ENCODE results near the gene PHRF1. TPM values are rescaled to one million over a fixed set of nuclear protein-coding genes. Genes with fewer than 3 reads are reported as not detected.
"Not testable (repeated sequence)": the region's sequence is repeated elsewhere in the genome, so short reads cannot be mapped to it uniquely, and the experiment has no call there.

Gene PHRF1
- total and polyA plus RNA-seq, 4 experiments from 2014 or later = 0.93 to 54.5 (median 33.1) TPM

- H3K4me3 ChIP-seq (ENCODE audit: low read length in 2 of 2); H3K9me3 Mint-ChIP-seq; H3K36me3 ChIP-seq (ENCODE audit: insufficient read depth, low read length); CTCF ChIA-PET (ENCODE audit: partially characterized antibody); intact Hi-C loops (cut with micrococcal nuclease); H3K27ac ChIP-seq (ENCODE audit: low read depth, low read length); H3K27me3 ChIP-seq (ENCODE audit: insufficient read depth, low read length); POLR2A ChIA-PET (ENCODE audit: partially characterized antibody); H3K4me3 Mint-ChIP-seq; H3K27ac Mint-ChIP-seq; H3K27me3 Mint-ChIP-seq; H3K9me3 ChIP-seq (ENCODE audit: control insufficient read depth in 1 of 2, low read length in 2 of 2); H3K4me1 Mint-ChIP-seq; H3K4me1 ChIP-seq (ENCODE audit: insufficient read depth, low read length); DNase-seq: not testable (repeated sequence)
- H3K36me3 Mint-ChIP-seq = peaks cover 10 to 15% of the 10 kb centered on the region in 2 donors
These were observed 76.9 kb downstream of the PHRF1 start for GRCh38 chr11:653136-653535.

DNA sequence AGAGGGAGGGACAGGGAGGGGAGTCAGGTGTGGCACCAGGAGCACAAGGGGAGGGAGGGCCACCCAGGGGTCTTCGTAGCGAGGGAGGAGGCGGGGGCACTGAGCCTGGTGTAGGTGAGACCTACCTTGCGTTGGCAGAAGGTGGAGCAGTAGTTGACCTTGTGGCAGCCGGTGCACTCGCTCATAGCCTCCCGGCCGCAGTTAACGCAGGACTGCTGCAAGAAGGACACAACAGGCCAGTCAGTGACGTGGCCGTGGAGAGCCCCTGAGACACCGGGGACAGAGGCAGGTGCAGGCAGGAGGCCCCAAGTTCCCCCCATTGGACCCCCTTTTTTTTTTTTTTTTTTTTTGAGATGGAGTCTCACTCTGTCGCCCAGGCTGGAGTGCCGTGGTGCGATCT lies 77.6 kb downstream of the PHRF1 start:
- POLR2A ChIA-PET (ENCODE audit: partially characterized antibody) = no interaction called here
- H3K36me3 ChIP-seq (ENCODE audit: insufficient read depth, low read length) = no peaks in the 10 kb centered on the region
- intact Hi-C loops (cut with micrococcal nuclease) = no loop called here

GRCh38 chr11:654444-654843 lies 78.2 kb downstream of the PHRF1 start:
- intact Hi-C loops (cut with micrococcal nuclease); CTCF ChIA-PET (ENCODE audit: partially characterized antibody); H3K4me1 ChIP-seq (ENCODE audit: insufficient read depth, low read length); H3K27me3 Mint-ChIP-seq; POLR2A ChIA-PET (ENCODE audit: partially characterized antibody); H3K9me3 Mint-ChIP-seq; H3K4me3 Mint-ChIP-seq; H3K9me3 ChIP-seq (ENCODE audit: control insufficient read depth in 1 of 2, low read length in 2 of 2); H3K36me3 ChIP-seq (ENCODE audit: insufficient read depth, low read length); H3K27ac Mint-ChIP-seq; H3K27me3 ChIP-seq (ENCODE audit: insufficient read depth, low read length); H3K27ac ChIP-seq (ENCODE audit: low read depth, low read length); H3K4me1 Mint-ChIP-seq; DNase-seq; H3K4me3 ChIP-seq (ENCODE audit: low read length in 2 of 2): not testable (repeated sequence)
- peaks cover 12 to 15% of the 10 kb centered on the region in 2 donors for H3K36me3 Mint-ChIP-seq

More for the DNA sequence above, 77.6 kb downstream of the PHRF1 start:
- H3K4me3 ChIP-seq (ENCODE audit: low read length in 2 of 2) = no peak overlapping the region
- no peak overlapping the region for H3K27ac ChIP-seq (ENCODE audit: low read depth, low read length)
- Mint-ChIP-seq H3K27ac (no peak overlapping the region), H3K4me1 (peaks cover 0 to 1% (median 0%) of the 10 kb centered on the region in 4 donors), H3K27me3 (no peaks in the 10 kb centered on the region), H3K36me3 (peaks cover 10 to 15% of the 10 kb centered on the region in 2 donors), H3K4me3 (no peak overlapping the region), H3K9me3 (no peaks in the 10 kb centered on the region)
- DNase-seq = no peak
- CTCF ChIA-PET (ENCODE audit: partially characterized antibody) = no interaction called here
- no peaks in the 10 kb centered on the region for H3K9me3 ChIP-seq (ENCODE audit: control insufficient read depth in 1 of 2, low read length in 2 of 2)
- H3K4me1 ChIP-seq (ENCODE audit: insufficient read depth, low read length) = no peaks in the 10 kb centered on the region
- no peaks in the 10 kb centered on the region for H3K27me3 ChIP-seq (ENCODE audit: insufficient read depth, low read length)

GRCh38 chr11:655036-655726 lies 78.9 kb downstream of the PHRF1 start:
- Mint-ChIP-seq H3K27ac (no peak overlapping the region), H3K9me3 (no peaks in the 10 kb centered on the region), H3K36me3 (peaks cover 15 to 17% of the 10 kb centered on the region in 2 donors), H3K27me3 (no peaks in the 10 kb centered on the region), H3K4me1 (peaks cover 0 to 3% (median 0%) of the 10 kb centered on the region in 4 donors), H3K4me3 (no peak overlapping the region)
- no peaks in the 10 kb centered on the region for H3K36me3 ChIP-seq (ENCODE audit: insufficient read depth, low read length)
- H3K27ac ChIP-seq (ENCODE audit: low read depth, low read length) = no peak overlapping the region
- no peaks in the 10 kb centered on the region for H3K4me1 ChIP-seq (ENCODE audit: insufficient read depth, low read length)
- no peak for DNase-seq
- H3K4me3 ChIP-seq (ENCODE audit: low read length in 2 of 2) = no peak overlapping the region
- POLR2A ChIA-PET (ENCODE audit: partially characterized antibody) = interaction anchor here (1.3 kb wide), 1 partner anchor 92 kb away, joined by 4 read pairs; the partner anchor contains the start of gene TALDO1
- H3K9me3 ChIP-seq (ENCODE audit: control insufficient read depth in 1 of 2, low read length in 2 of 2) = no peaks in the 10 kb centered on the region
- intact Hi-C loops (cut with micrococcal nuclease) = no loop called here
- CTCF ChIA-PET (ENCODE audit: partially characterized antibody) = interaction anchor here (1.9 kb wide), 1 partner anchor 11 kb away, joined by 8 read pairs; no protein-coding TSS in a partner anchor
- H3K27me3 ChIP-seq (ENCODE audit: insufficient read depth, low read length) = no peaks in the 10 kb centered on the region

GRCh38 chr11:656426-656825 lies 80.2 kb downstream of the PHRF1 start:
- H3K4me3 ChIP-seq (ENCODE audit: low read length in 2 of 2) = no peak overlapping the region
- H3K27ac ChIP-seq (ENCODE audit: low read depth, low read length) = no peak overlapping the region
- intact Hi-C loops (cut with micrococcal nuclease) = no loop called here
- DNase-seq = no peak
- H3K27ac Mint-ChIP-seq = no peak overlapping the region
- CTCF ChIA-PET (ENCODE audit: partially characterized antibody) = interaction anchor here (1.3 to 1.9 kb wide), 2 partner anchors 10 to 15 kb away, joined by 3 to 8 read pairs; no protein-coding TSS in a partner anchor
- peaks cover 0 to 1% (median 0%) of the 10 kb centered on the region in 4 donors for H3K4me1 Mint-ChIP-seq
- peaks cover 13 to 16% of the 10 kb centered on the region in 2 donors for H3K36me3 Mint-ChIP-seq
- H3K4me3 Mint-ChIP-seq = no peak overlapping the region
- H3K9me3 ChIP-seq (ENCODE audit: control insufficient read depth in 1 of 2, low read length in 2 of 2) = no peaks in the 10 kb centered on the region
- H3K27me3 ChIP-seq (ENCODE audit: insufficient read depth, low read length) = no peaks in the 10 kb centered on the region
- no peaks in the 10 kb centered on the region for H3K9me3 Mint-ChIP-seq
- no peaks in the 10 kb centered on the region for H3K4me1 ChIP-seq (ENCODE audit: insufficient read depth, low read length)
- H3K27me3 Mint-ChIP-seq = no peaks in the 10 kb centered on the region
- peaks cover 4% of the 10 kb centered on the region for H3K36me3 ChIP-seq (ENCODE audit: insufficient read depth, low read length)
- POLR2A ChIA-PET (ENCODE audit: partially characterized antibody) = interaction anchor here (0.7 kb wide), 1 partner anchor 72 kb away, joined by 3 read pairs; no protein-coding TSS in a partner anchor

DNA sequence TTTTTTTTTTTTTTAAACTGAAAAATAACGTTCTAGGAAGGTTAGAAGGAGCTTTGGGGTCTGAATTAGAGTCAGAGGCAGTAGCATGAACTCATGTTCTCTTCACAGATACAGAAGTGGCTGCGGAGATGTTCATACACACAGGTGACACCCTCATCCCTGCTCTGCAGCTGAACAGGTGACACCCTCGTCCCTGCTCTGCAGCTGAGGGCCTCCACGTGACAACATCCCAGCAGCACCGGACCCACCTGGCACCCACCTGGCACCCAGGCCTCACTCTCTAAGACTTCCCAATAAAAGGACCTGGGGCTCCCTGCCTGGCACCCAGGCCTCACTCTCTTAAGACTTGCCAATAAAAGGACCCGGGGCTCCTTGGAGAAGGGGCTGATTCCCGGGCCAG lies 80.6 kb downstream of the PHRF1 start:
- Mint-ChIP-seq H3K9me3 (no peaks in the 10 kb centered on the region), H3K27me3 (no peaks in the 10 kb centered on the region), H3K4me1 (peaks cover 0 to 1% (median 0%) of the 10 kb centered on the region in 4 donors), H3K27ac (no peak overlapping the region), H3K36me3 (peaks cover 10 to 15% of the 10 kb centered on the region in 2 donors), H3K4me3 (no peak overlapping the region)
- no peaks in the 10 kb centered on the region for H3K9me3 ChIP-seq (ENCODE audit: control insufficient read depth in 1 of 2, low read length in 2 of 2)
- no peak overlapping the region for H3K4me3 ChIP-seq (ENCODE audit: low read length in 2 of 2)
- H3K27ac ChIP-seq (ENCODE audit: low read depth, low read length) = no peak overlapping the region
- H3K4me1 ChIP-seq (ENCODE audit: insufficient read depth, low read length) = no peaks in the 10 kb centered on the region
- ChIA-PET CTCF (ENCODE audit: partially characterized antibody) (interaction anchor here (1.3 to 1.9 kb wide), 2 partner anchors 9 to 15 kb away, joined by 3 to 8 read pairs; no protein-coding TSS in a partner anchor), POLR2A (ENCODE audit: partially characterized antibody) (no interaction called here)
- no peaks in the 10 kb centered on the region for H3K27me3 ChIP-seq (ENCODE audit: insufficient read depth, low read length)
- intact Hi-C loops (cut with micrococcal nuclease) = no loop called here
- peaks cover 4% of the 10 kb centered on the region for H3K36me3 ChIP-seq (ENCODE audit: insufficient read depth, low read length)
- DNase-seq = no peak

DNA sequence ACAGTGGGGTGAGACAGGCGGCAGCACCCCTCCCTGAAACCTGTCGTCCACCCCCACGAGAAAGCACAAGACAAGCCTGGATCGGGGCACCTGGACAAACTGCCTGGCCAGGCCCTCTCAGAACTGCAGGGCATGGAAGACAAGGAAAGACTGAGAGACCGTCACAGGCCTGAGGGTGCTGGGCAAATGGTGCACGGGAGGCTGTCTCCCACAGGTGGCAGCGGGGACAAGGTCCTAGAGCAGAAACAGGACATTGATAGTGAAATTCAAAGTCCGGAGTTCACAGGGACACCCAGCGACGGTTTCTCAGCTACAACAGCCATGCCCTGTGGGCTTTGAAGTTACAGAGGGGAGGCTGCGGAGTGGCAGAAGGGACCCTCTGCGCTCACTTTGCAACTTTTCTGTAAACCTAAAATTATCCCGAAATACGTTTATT lies 81.4 kb downstream of the PHRF1 start:
- ChIA-PET POLR2A (ENCODE audit: partially characterized antibody) (no interaction called here), CTCF (ENCODE audit: partially characterized antibody) (no interaction called here)
- DNase-seq = no peak
- H3K4me1 Mint-ChIP-seq = peaks cover 0 to 2% (median under 1%) of the 10 kb centered on the region in 4 donors
- Histone ChIP-seq H3K36me3 (ENCODE audit: insufficient read depth, low read length) (peaks cover 4% of the 10 kb centered on the region), H3K4me3 (ENCODE audit: low read length in 2 of 2) (no peak overlapping the region), H3K4me1 (ENCODE audit: insufficient read depth, low read length) (no peaks in the 10 kb centered on the region), H3K27ac (ENCODE audit: low read depth, low read length) (no peak overlapping the region), H3K27me3 (ENCODE audit: insufficient read depth, low read length) (no peaks in the 10 kb centered on the region), H3K9me3 (ENCODE audit: control insufficient read depth in 1 of 2, low read length in 2 of 2) (no peaks in the 10 kb centered on the region)
- no peaks in the 10 kb centered on the region for H3K9me3 Mint-ChIP-seq
- no peak overlapping the region for H3K4me3 Mint-ChIP-seq
- H3K27ac Mint-ChIP-seq = no peak overlapping the region
- intact Hi-C loops (cut with micrococcal nuclease) = no loop called here
- no peaks in the 10 kb centered on the region for H3K27me3 Mint-ChIP-seq
- H3K36me3 Mint-ChIP-seq = peaks cover 6 to 17% of the 10 kb centered on the region in 2 donors
